Right cardiac atrium (tissue), 5 donors: ENCODE measurements around the gene JARID2. TPM values are rescaled to one million over a fixed set of nuclear protein-coding genes. Genes with fewer than 3 reads are reported as not detected.

Experiments
- ATAC-seq, 2 donors: fragments of 200-7000 bp; cut with Tn5 transposase; one replicate each; pipeline versions ENCODE4 v1.8.0 to v1.9.1; 2020; ENCODE audit warnings: moderate library complexity in 2 of 2, mild to moderate bottlenecking in 1 of 2
- DNase-seq, 3 donors: peaks; one replicate each; pipeline ENCODE4 v3.0.0-alpha.2; 2020
- H3K27ac ChIP-seq: one replicate; pipeline ENCODE4 v1.5.1; 2013; ENCODE audit warnings: mild to moderate bottlenecking, low read length, control low read depth, moderate library complexity
- H3K27me3 ChIP-seq: one replicate; pipeline ENCODE4 v1.6.1; 2013; ENCODE audit not compliant: control insufficient read depth, insufficient read depth
- H3K4me1 ChIP-seq: one replicate; pipeline ENCODE4 v1.6.1; 2013; ENCODE audit warnings: low read length; ENCODE audit not compliant: control insufficient read depth, insufficient read depth
- H3K4me3 ChIP-seq: one replicate; pipeline ENCODE4 v1.5.1; 2013; ENCODE audit warnings: low read length, control low read depth
- H3K9me3 ChIP-seq: one replicate; pipeline ENCODE4 v1.6.1; 2013; ENCODE audit warnings: low read length; ENCODE audit not compliant: control insufficient read depth
- WGBS: extraction: QIAGEN DNeasy Blood & Tissue Kit; methylation state at CpG from one replicate; pipeline ENCODE4 v1.1.7; 2013; 5-methylcytosine and 5-hydroxymethylcytosine counted together
- intact Hi-C, 4 donors: fragments of 100-400 bp; cut with DNase I; formaldehyde crosslinking; loops; one replicate each; pipeline versions ENCODE4 v1.11.0 to v1.14.0; 2022 to 2023
- polyA plus RNA-seq: library from polyadenylated mRNA; stranded (reverse); fragments of 200-250 nt; gene quantifications from one replicate; pipeline ENCODE4 v1.2.3, GENCODE V29; 2013
- total RNA-seq, 4 donors: library from RNA; stranded (reverse); fragmentation: NEBNext Ultra II Directional; extraction: Animal tissue kit (Norgen Biotek cat#: 25700); gene quantifications; one replicate each; pipeline ENCODE4 v1.2.1, GENCODE V29; 2021
- donor health status: healthy with polysubstance abuse.
- donor health status: DM: no; HTN: yes; CAD: no.
- donor health status: DM: no; HTN: no; CAD: no.
- donor health status: DM: no; HTN: yes; CAD: no; lungs with severe emphysema.
- donor health status: DM: yes; HTN: yes; CAD: no.

JARID2 gene
- total and polyA plus RNA-seq, 5 donors: 4.1 to 10.1 (median 9.1) TPM

GRCh38 chr6:15547400-15547799, 301.5 kb downstream of the JARID2 start:
- Histone ChIP-seq H3K27me3 (no peaks in the 10 kb centered on the region), H3K27ac (no peak overlapping the region), H3K9me3 (no peaks in the 10 kb centered on the region), H3K4me3 (no peak overlapping the region), H3K4me1 (peaks cover 11% of the 10 kb centered on the region)
- intact Hi-C loops: no loop called here
- DNase-seq: no peak
- WGBS: 76% methylated on average over 5 of the region's 5 CpGs
- ATAC-seq: no peak

GRCh38 chr6:15549371-15549770, 303.5 kb downstream of the JARID2 start:
- H3K27me3 ChIP-seq: no peaks in the 10 kb centered on the region

GRCh38 chr6:15550546-15551123, 304.8 kb downstream of the JARID2 start:
- no peaks in the 10 kb centered on the region for H3K9me3 ChIP-seq
- 84% methylated on average over 2 of the region's 2 CpGs for WGBS
- ATAC-seq (no peak), DNase-seq (no peak)
- peaks cover 11% of the 10 kb centered on the region for H3K4me1 ChIP-seq
- no peak overlapping the region for H3K4me3 ChIP-seq
- no peak overlapping the region for H3K27ac ChIP-seq
- H3K27me3 ChIP-seq: no peaks in the 10 kb centered on the region
- intact Hi-C loops: no loop called here

More at GRCh38 chr6:15549371-15549770, 303.5 kb downstream of the JARID2 start:
- intact Hi-C loops: no loop called here
- Histone ChIP-seq H3K4me3 (no peak overlapping the region), H3K4me1 (peaks cover 11% of the 10 kb centered on the region), H3K27ac (no peak overlapping the region), H3K9me3 (no peaks in the 10 kb centered on the region)
- DNase-seq (no peak), ATAC-seq (no peak)
- 93% methylated on average over 14 of the region's 14 CpGs for WGBS

GRCh38 chr6:15551262-15551661, 305.4 kb downstream of the JARID2 start:
- DNase-seq (no peak), ATAC-seq (no peak)
- H3K27ac ChIP-seq: peak overlapping the region; percentile 1
- H3K4me1 ChIP-seq: peaks cover 8% of the 10 kb centered on the region
- no peaks in the 10 kb centered on the region for H3K27me3 ChIP-seq
- H3K4me3 ChIP-seq: no peak overlapping the region
- no peaks in the 10 kb centered on the region for H3K9me3 ChIP-seq
- 72% methylated on average over 7 of the region's 7 CpGs for WGBS
- intact Hi-C loops: no loop called here

GRCh38 chr6:15551798-15552197, 305.9 kb downstream of the JARID2 start:
- H3K4me1 ChIP-seq: peaks cover 8% of the 10 kb centered on the region
- intact Hi-C loops: no loop called here
- peak overlapping the region; percentile 1 for H3K27ac ChIP-seq
- DNase-seq (no peak), ATAC-seq (peak in 1 of 2 donors; percentile 46)
- no peaks in the 10 kb centered on the region for H3K27me3 ChIP-seq
- H3K4me3 ChIP-seq: no peak overlapping the region
- WGBS: 51% methylated on average over 6 of the region's 6 CpGs
- no peaks in the 10 kb centered on the region for H3K9me3 ChIP-seq

- intact Hi-C loops: no loop called here
- no peaks in the 10 kb centered on the region for H3K9me3 ChIP-seq
- peaks cover 8% of the 10 kb centered on the region for H3K4me1 ChIP-seq
- H3K27ac ChIP-seq: peak overlapping the region; percentile 36
- no peaks in the 10 kb centered on the region for H3K27me3 ChIP-seq
- WGBS: 73% methylated on average over 2 of the region's 2 CpGs
- no peak overlapping the region for H3K4me3 ChIP-seq
- ATAC-seq (no peak), DNase-seq (no peak)
Measured at GRCh38 chr6:15553031-15553430, 307.2 kb downstream of the JARID2 start.

- Histone ChIP-seq H3K4me3 (no peak overlapping the region), H3K27me3 (no peaks in the 10 kb centered on the region), H3K27ac (no peak overlapping the region), H3K4me1 (peaks cover 8% of the 10 kb centered on the region), H3K9me3 (no peaks in the 10 kb centered on the region)
- intact Hi-C loops: no loop called here
- no peak for ATAC-seq
- WGBS: 97% methylated on average over 4 of the region's 4 CpGs
- no peak for DNase-seq
Measured at GRCh38 chr6:15553736-15554294, 307.9 kb downstream of the JARID2 start.

- ATAC-seq: no peak
- 97% methylated on average over 6 of the region's 6 CpGs for WGBS
- DNase-seq: no peak
- Histone ChIP-seq H3K27me3 (no peaks in the 10 kb centered on the region), H3K4me1 (peaks cover 8% of the 10 kb centered on the region), H3K27ac (no peak overlapping the region), H3K4me3 (no peak overlapping the region), H3K9me3 (no peaks in the 10 kb centered on the region)
- intact Hi-C loops: no loop called here
Measured at GRCh38 chr6:15554728-15555100, 308.8 kb downstream of the JARID2 start.

GRCh38 chr6:15555101-15556038, 309.5 kb downstream of the JARID2 start:
- Histone ChIP-seq H3K9me3 (no peaks in the 10 kb centered on the region), H3K27ac (no peak overlapping the region), H3K4me1 (peaks cover 8% of the 10 kb centered on the region), H3K4me3 (no peak overlapping the region), H3K27me3 (no peaks in the 10 kb centered on the region)
- ATAC-seq: no peak
- intact Hi-C loops: no loop called here
- whole genome bisulfite sequencing: 85% methylated on average over 5 of the region's 5 CpGs
- no peak for DNase-seq

GRCh38 chr6:15556711-15557110, 310.8 kb downstream of the JARID2 start:
- Histone ChIP-seq H3K27me3 (no peaks in the 10 kb centered on the region), H3K4me1 (peaks cover 2% of the 10 kb centered on the region), H3K27ac (no peak overlapping the region), H3K4me3 (no peak overlapping the region), H3K9me3 (no peaks in the 10 kb centered on the region)
- WGBS: 100% methylated on average over 1 of the region's 1 CpG
- intact Hi-C loops: no loop called here
- no peak for DNase-seq
- no peak for ATAC-seq

GRCh38 chr6:15557174-15557573, 311.3 kb downstream of the JARID2 start:
- Histone ChIP-seq H3K27ac (no peak overlapping the region), H3K27me3 (no peaks in the 10 kb centered on the region), H3K4me1 (no peaks in the 10 kb centered on the region), H3K9me3 (no peaks in the 10 kb centered on the region), H3K4me3 (no peak overlapping the region)
- intact Hi-C loops: no loop called here
- DNase-seq (no peak), ATAC-seq (no peak)
